ENCODE data around the gene FHIT.
"Not testable (repeated sequence)": the region's sequence is repeated elsewhere in the genome, so short reads cannot be mapped to it uniquely, and the experiment has no call there.

Gene FHIT

GRCh38 chr3:60989626-60990441, 261.4 kb downstream of the FHIT start:
- no peak for DNase-seq (ENCODE audit: low read depth)

- not testable (repeated sequence) for DNase-seq (ENCODE audit: low read depth)
These were observed 264.1 kb downstream of the FHIT start for GRCh38 chr3:60987191-60987590.

GRCh38 chr3:60986552-60986951, 264.7 kb downstream of the FHIT start:
- no peak for DNase-seq (ENCODE audit: low read depth)

- DNase-seq (ENCODE audit: low read depth) = no peak
These were observed 267.3 kb downstream of the FHIT start for GRCh38 chr3:60983906-60984305.

GRCh38 chr3:60980342-60980692, 270.9 kb downstream of the FHIT start:
- no peak for DNase-seq (ENCODE audit: low read depth)

- DNase-seq (ENCODE audit: low read depth) = no peak
These were observed 271.6 kb downstream of the FHIT start for GRCh38 chr3:60979461-60980341.

GRCh38 chr3:60973321-60973720, 277.9 kb downstream of the FHIT start:
- no peak for DNase-seq (ENCODE audit: low read depth)

- no peak for DNase-seq (ENCODE audit: low read depth)
These were observed 278.7 kb downstream of the FHIT start for GRCh38 chr3:60972599-60972998.

- no peak for DNase-seq (ENCODE audit: low read depth)
These were observed 280.4 kb downstream of the FHIT start for GRCh38 chr3:60970850-60971249.

GRCh38 chr3:60967141-60967540, 284.1 kb downstream of the FHIT start:
- no peak for DNase-seq (ENCODE audit: low read depth)

- no peak for DNase-seq (ENCODE audit: low read depth)
These were observed 293.7 kb downstream of the FHIT start for GRCh38 chr3:60957541-60957940.

GRCh38 chr3:60956729-60957128, 294.5 kb downstream of the FHIT start:
- no peak for DNase-seq (ENCODE audit: low read depth)

GRCh38 chr3:60955034-60955433, 296.2 kb downstream of the FHIT start:
- no peak for DNase-seq (ENCODE audit: low read depth)

GRCh38 chr3:60954048-60954447, 297.2 kb downstream of the FHIT start:
- DNase-seq (ENCODE audit: low read depth) = no peak

GRCh38 chr3:60953351-60953750, 297.9 kb downstream of the FHIT start:
- DNase-seq (ENCODE audit: low read depth) = peak; percentile 9

GRCh38 chr3:60952055-60952454, 299.2 kb downstream of the FHIT start:
- no peak for DNase-seq (ENCODE audit: low read depth)

- DNase-seq (ENCODE audit: low read depth) = no peak
These were observed 302.1 kb downstream of the FHIT start for GRCh38 chr3:60949146-60949545.

GRCh38 chr3:60948488-60948887, 302.8 kb downstream of the FHIT start:
- no peak for DNase-seq (ENCODE audit: low read depth)

- DNase-seq (ENCODE audit: low read depth) = peak; percentile 8
These were observed 315.5 kb downstream of the FHIT start for GRCh38 chr3:60935709-60936108.

- DNase-seq (ENCODE audit: low read depth) = no peak
These were observed 317.4 kb downstream of the FHIT start for GRCh38 chr3:60933824-60934223.

GRCh38 chr3:60932643-60933042, 318.6 kb downstream of the FHIT start:
- no peak for DNase-seq (ENCODE audit: low read depth)

- no peak for DNase-seq (ENCODE audit: low read depth)
These were observed 319.1 kb downstream of the FHIT start for GRCh38 chr3:60932170-60932569.

- DNase-seq (ENCODE audit: low read depth) = no peak
These were observed 319.8 kb downstream of the FHIT start for GRCh38 chr3:60931452-60931851.

All from HS-27A (cell line).